ENCODE data around the gene CDC42BPA.

DNA sequence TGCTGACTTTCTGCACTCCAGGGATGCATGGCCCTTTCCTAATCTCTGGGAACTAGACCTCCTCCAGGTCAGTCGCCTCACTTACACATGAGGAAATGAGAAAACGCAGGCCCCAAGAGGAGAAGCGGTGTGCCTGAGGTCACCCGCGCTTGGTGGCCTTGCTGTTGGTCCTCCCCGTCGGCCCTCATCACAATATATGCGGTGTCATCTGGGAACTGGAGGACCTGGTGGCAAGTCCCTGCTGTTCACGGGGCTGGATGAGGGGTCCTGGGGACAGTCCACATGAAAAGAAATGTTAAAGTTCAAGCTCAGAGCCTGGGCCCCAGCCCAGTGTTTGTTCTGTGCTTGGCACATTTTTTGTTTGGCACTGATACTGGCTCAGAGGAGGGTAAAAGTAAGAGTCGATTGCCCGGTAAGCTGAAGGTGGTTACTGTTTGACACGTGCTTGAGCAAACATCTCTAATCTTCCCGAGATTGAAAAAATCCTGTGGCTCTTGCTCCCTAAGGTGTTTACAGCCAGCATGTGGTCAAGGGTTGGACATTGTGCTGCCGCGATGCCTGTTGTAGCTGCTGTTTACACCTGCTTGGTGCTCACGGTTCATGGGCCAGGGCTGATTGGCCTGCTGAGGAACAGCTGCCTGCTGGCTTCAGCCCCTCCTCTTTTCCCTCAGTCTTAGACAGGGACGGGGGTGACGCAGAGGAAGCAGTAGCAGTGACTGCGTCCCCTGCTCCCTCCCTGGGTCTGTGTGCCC is 373.0 kb downstream of the CDC42BPA start:
- TF ChIP-seq, protein P1, sequence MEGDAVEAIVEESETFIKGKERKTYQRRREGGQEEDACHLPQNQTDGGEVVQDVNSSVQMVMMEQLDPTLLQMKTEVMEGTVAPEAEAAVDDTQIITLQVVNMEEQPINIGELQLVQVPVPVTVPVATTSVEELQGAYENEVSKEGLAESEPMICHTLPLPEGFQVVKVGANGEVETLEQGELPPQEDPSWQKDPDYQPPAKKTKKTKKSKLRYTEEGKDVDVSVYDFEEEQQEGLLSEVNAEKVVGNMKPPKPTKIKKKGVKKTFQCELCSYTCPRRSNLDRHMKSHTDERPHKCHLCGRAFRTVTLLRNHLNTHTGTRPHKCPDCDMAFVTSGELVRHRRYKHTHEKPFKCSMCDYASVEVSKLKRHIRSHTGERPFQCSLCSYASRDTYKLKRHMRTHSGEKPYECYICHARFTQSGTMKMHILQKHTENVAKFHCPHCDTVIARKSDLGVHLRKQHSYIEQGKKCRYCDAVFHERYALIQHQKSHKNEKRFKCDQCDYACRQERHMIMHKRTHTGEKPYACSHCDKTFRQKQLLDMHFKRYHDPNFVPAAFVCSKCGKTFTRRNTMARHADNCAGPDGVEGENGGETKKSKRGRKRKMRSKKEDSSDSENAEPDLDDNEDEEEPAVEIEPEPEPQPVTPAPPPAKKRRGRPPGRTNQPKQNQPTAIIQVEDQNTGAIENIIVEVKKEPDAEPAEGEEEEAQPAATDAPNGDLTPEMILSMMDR (conservative IDR thresholded peaks at IDR 0.05 in 1 of 2, IDR thresholded peaks at IDR 0.05 in 1 of 2; ENCODE audit: extremely low read depth in 1 of 2, insufficient read depth in 1 of 2, low read depth in 1 of 2, low read length in 2 of 2): no peak
- no peak for TF ChIP-seq EZH2 (IDR thresholded peaks at IDR 0.05; ENCODE audit: borderline replicate concordance, low read length)

All from mammary epithelial cell (primary cell).